GM12878 (cell line): ENCODE data around the gene SAP130. TPM values are rescaled to one million over a fixed set of nuclear protein-coding genes. Genes with fewer than 3 reads are reported as not detected.

Experiments
- ATAC-seq: fragments of 200-7000 bp; cut with Tn5 transposase; 3 replicates; pipeline ENCODE4 v1.9.1; 2020; ENCODE audit warnings: mild to moderate bottlenecking, moderate library complexity
- BruUV-seq: library from RNA; stranded (reverse); fragments of 400-500 nt; replicated peaks from 2 replicates; lab custom pipeline; 2021; lab: Mats Ljungman, UMichigan
- CTCF ChIA-PET: fragments of 300-600 bp; sonication (Branson Sonifier 250); formaldehyde crosslinking; extraction: SDS; loops from one replicate; lab custom pipeline; 2021; ENCODE audit warnings: inconsistent platforms; lab: Yijun Ruan, JAX
- POLR2A ChIA-PET: fragments of 350-600 bp; formaldehyde crosslinking; extraction: SDS; loops from one replicate; lab custom pipeline; 2021; ENCODE audit warnings: inconsistent platforms; lab: Charles Lee
- RAD21 ChIA-PET: fragments of 300-600 bp; sonication (Branson Sonifier 250); formaldehyde crosslinking; loops from one replicate; lab custom pipeline; 2023; ENCODE audit warnings: antibody characterized with exemption; ENCODE audit not compliant: unreplicated experiment; lab: Charles Lee
- SMC1A ChIA-PET: fragments of 300-600 bp; sonication (Branson Sonifier 250); formaldehyde crosslinking; loops from one replicate; lab custom pipeline; 2023; ENCODE audit not compliant: unreplicated experiment, uncharacterized antibody; lab: Charles Lee
- DNase-seq: peaks from one replicate; pipeline ENCODE4 v3.0.0-alpha.2; 2011; ENCODE audit warnings: low read depth, low spot score
- FAIRE-seq: peaks from 3 replicates; lab custom pipeline; 2011; peaks lifted over from hg19 to GRCh38; lab: Jason Lieb, UNC
- H2AFZ ChIP-seq: 2 replicates; pipeline ENCODE4 v1.6.0; 2011; ENCODE audit warnings: low read depth, low read length, control low read depth; ENCODE audit not compliant: control insufficient read depth
- H3K27ac ChIP-seq: 2 replicates; pipeline ENCODE4 v1.5.1; 2011; ENCODE audit warnings: control low read depth; ENCODE audit not compliant: control insufficient read depth, insufficient read depth
- H3K27me3 ChIP-seq, 2 experiments: replicated peaks in 1 of 2; 2 replicates each; pipeline versions ENCODE4 v1.6.0 to v1.6.1; 2011; ENCODE audit warnings: low read length in 1 of 2; ENCODE audit not compliant: control insufficient read depth in 2 of 2, insufficient read depth in 2 of 2
- H3K36me3 ChIP-seq, 2 experiments: 2 replicates each; pipeline ENCODE4 v1.5.1; 2011; ENCODE audit warnings: low read length in 1 of 2; ENCODE audit not compliant: control insufficient read depth in 2 of 2, insufficient read depth in 2 of 2
- H3K4me1 ChIP-seq: 2 replicates; pipeline ENCODE4 v1.6.1; 2011; ENCODE audit warnings: mild to moderate bottlenecking, low read length, moderate library complexity, mixed read lengths; ENCODE audit not compliant: control insufficient read depth, insufficient read depth
- H3K4me2 ChIP-seq: 2 replicates; pipeline ENCODE4 v1.6.0; 2011; ENCODE audit warnings: control low read depth; ENCODE audit not compliant: control insufficient read depth, insufficient read depth
- H3K4me3 ChIP-seq: fragments of 200-600 bp; sonication (generic); 2 replicates; pipeline ENCODE4 v1.5.1; 2016
- H3K79me2 ChIP-seq: 2 replicates; pipeline ENCODE4 v1.6.0; 2011; ENCODE audit warnings: low read length; ENCODE audit not compliant: control insufficient read depth, insufficient read depth
- H3K9ac ChIP-seq: 2 replicates; pipeline ENCODE4 v1.8.0; 2011; ENCODE audit warnings: low read length, control low read depth, mixed read lengths; ENCODE audit not compliant: control insufficient read depth, insufficient read depth
- H3K9me3 ChIP-seq: replicated peaks from 3 replicates; pipeline ENCODE4 v1.5.1; 2011; ENCODE audit warnings: mild to moderate bottlenecking, low read length; ENCODE audit not compliant: control insufficient read depth, insufficient read depth
- H4K20me1 ChIP-seq: 2 replicates; pipeline ENCODE4 v1.6.0; 2011; ENCODE audit not compliant: control insufficient read depth, insufficient read depth
- ATF2 ChIP-seq: IDR thresholded peaks from 2 replicates; pipeline ENCODE4 v1.6.1; 2012; ENCODE audit warnings: low read length, inconsistent platforms
- CBFB ChIP-seq: IDR thresholded peaks from 2 replicates; pipeline ENCODE4 v1.6.1; 2016; ENCODE audit warnings: antibody characterized with exemption, low read depth
- FOXM1 ChIP-seq: IDR thresholded peaks from 2 replicates; pipeline ENCODE4 v1.6.1; 2012; ENCODE audit warnings: low read depth, mild to moderate bottlenecking, inconsistent platforms, low read length, moderate library complexity
- KLF5 ChIP-seq: fragments of 450-650 bp; IDR thresholded peaks from 2 replicates; pipeline ENCODE4 v1.6.1; 2014; ENCODE audit warnings: mild to moderate bottlenecking; ENCODE audit not compliant: partially characterized antibody
- NR2F1 ChIP-seq: fragments of 450-650 bp; conservative IDR thresholded peaks from 2 replicates; pipeline ENCODE4 v1.6.1; 2017; ENCODE audit warnings: mild to moderate bottlenecking
- NRF1 ChIP-seq: conservative IDR thresholded peaks from 2 replicates; pipeline ENCODE4 v1.6.1; 2011; ENCODE audit warnings: mild to moderate bottlenecking, low read depth, low read length, improper control_type of control experiment
- RELB ChIP-seq: fragments of 450-650 bp; IDR thresholded peaks from 2 replicates; pipeline ENCODE4 v1.6.1; 2017; ENCODE audit warnings: low read depth, mild to moderate bottlenecking, moderate library complexity
- SMAD5 ChIP-seq: IDR thresholded peaks from 2 replicates; pipeline ENCODE4 v1.6.1; 2016; ENCODE audit warnings: antibody characterized with exemption, low read depth
- SMC3 ChIP-seq: IDR thresholded peaks from 2 replicates; pipeline ENCODE4 v1.6.1; 2011; ENCODE audit warnings: low read length, improper control_type of control experiment, borderline replicate concordance
- SREBF2 ChIP-seq: IDR thresholded peaks from 2 replicates; pipeline ENCODE4 v1.6.1; 2012; ENCODE audit warnings: mild to moderate bottlenecking, low read length
- ZBED1 ChIP-seq: IDR thresholded peaks from 2 replicates; pipeline ENCODE4 v1.6.1; 2016; ENCODE audit warnings: borderline replicate concordance
- ZNF217 ChIP-seq: fragments of 450-650 bp; IDR thresholded peaks from 2 replicates; pipeline ENCODE4 v1.6.1; 2017; ENCODE audit warnings: antibody characterized with exemption, mild to moderate bottlenecking
- ZNF384 ChIP-seq: IDR thresholded peaks from 2 replicates; pipeline ENCODE4 v1.6.1; 2012; ENCODE audit warnings: low read depth, mild to moderate bottlenecking, low read length, improper control_type of control experiment, borderline replicate concordance
- WGBS: methylation state at CpG from one replicate; pipeline ENCODE4 v1.1.6; 2016; ENCODE audit warnings: low lambda C conversion rate; ENCODE audit not compliant: insufficient replicate concordance, insufficient coverage; ENCODE audit errors: missing lambda C conversion rate; 5-methylcytosine and 5-hydroxymethylcytosine counted together
- in situ Hi-C: fragments of 300-500 bp; cut with MboI; formaldehyde crosslinking; loops from 9 replicates; pipeline ENCODE4 v1.14.3; 2018; ENCODE audit warnings: mixed read lengths
- intact Hi-C: fragments of 100-400 bp; cut with micrococcal nuclease; formaldehyde crosslinking; loops from one replicate; pipeline ENCODE4 v1.14.2; 2022; ENCODE audit not compliant: unreplicated experiment
- polyA plus RNA-seq, 11 experiments: library from polyadenylated mRNA; depleted of rRNA in 4 of 11; unstranded in 6 of 11; stranded (reverse) in 5 of 11; fragments of >200 nt; fragmentation: Nextera tagmentation in 4 of 11; fragmentation: Illumina TruSeq in 1 of 11; extraction: Ambion mirVana in 4 of 11; extraction: Trizol in 1 of 11; gene quantifications; 1 replicate in 1 of 11; 2 replicates in 10 of 11; pipeline versions ENCODE4 v1.2.1 to v1.2.3, GENCODE V29; 2011 to 2016; ENCODE audit warnings: inconsistent platforms in 2 of 11, missing spikeins in 2 of 11, low read depth in 1 of 11
- total RNA-seq, 4 experiments: library from RNA; depleted of rRNA in 3 of 4; stranded (reverse); fragments of >200 nt in 3 of 4; fragmentation: Illumina TruSeq in 1 of 4; extraction: Trizol in 1 of 4; gene quantifications; 2 replicates each; pipeline versions ENCODE4 v1.2.1 to v1.2.3, GENCODE V29; 2013 to 2021
- TF ChIP-seq, protein P1 (sequence below): IDR thresholded peaks from 2 replicates; pipeline ENCODE4 v1.6.1; 2012; ENCODE audit warnings: low read depth, low read length, improper control_type of control experiment

Gene SAP130
- total and polyA plus RNA-seq, 10 of the 15 experiments (the other 5 are each of a cell fraction or from before 2014, with no cell fraction given), result 5.0 to 26.2 (median 9.9) TPM

DNA sequence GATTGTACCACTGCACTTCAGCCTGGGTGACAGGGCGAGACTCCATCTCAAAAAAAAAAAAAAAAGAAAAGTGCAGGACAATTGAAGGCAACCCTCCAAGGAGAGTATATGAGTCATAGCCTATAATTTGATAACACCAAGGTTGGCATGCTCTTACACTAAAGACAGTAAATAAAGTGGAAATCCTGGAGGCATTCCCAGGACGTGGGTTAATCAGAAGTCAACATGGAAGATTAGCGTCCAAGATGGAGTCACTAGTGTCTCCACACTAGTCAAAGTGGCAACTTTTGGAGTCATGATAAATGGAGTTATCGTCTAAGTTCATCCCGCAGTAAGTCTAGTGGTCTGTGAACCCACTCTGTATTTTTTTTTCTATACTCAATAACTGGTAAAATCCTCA is 41.9 kb upstream of the SAP130 start (continued):
- no peak for TF ChIP-seq ATF2
- TF ChIP-seq ZBED1, result no peak

DNA sequence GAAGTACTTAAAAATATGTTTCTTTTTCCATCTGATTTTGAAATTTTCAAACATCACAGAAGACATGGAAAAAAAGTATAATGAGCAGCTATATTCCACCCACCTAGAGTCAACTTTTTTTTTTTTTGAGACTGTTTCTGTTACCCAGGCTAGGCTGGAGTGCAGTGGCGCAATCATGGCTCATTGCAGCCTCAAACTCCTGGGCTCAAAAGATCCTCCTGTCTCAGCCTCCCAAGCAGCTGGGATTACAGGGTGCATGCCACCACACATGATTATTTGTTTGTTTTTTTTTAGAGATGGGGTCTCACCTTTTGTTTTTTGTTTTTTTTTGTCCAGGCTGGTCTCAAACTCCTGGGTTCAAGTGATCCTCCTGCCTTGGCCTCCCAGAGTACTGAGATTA is 36.5 kb upstream of the SAP130 start:
- ChIA-PET SMC1A (interaction anchor here (0.9 to 1.5 kb wide), 4 partner anchors 17 to 170 kb away, joined by 3 to 6 read pairs (median 4); no protein-coding TSS in a partner anchor), CTCF (interaction anchor here (0.6 to 4.0 kb wide), 15 partner anchors 17 to 473 kb away, joined by 3 to 48 read pairs (median 4); no protein-coding TSS in a partner anchor), POLR2A (interaction anchor here (0.7 kb wide), 1 partner anchor 29 kb away, joined by 5 read pairs; no protein-coding TSS in a partner anchor), RAD21 (interaction anchor here (1.9 kb wide), 1 partner anchor 170 kb away, joined by 4 read pairs; no protein-coding TSS in a partner anchor)
- Histone ChIP-seq H3K27me3 (no peaks in the 10 kb centered on the region), H3K9me3 (no peaks in the 10 kb centered on the region), H3K4me3 (no peak overlapping the region), H2AFZ (no peak overlapping the region), H3K4me1 (no peaks in the 10 kb centered on the region), H3K27ac (no peak overlapping the region), H3K79me2 (no peaks in the 10 kb centered on the region), H3K36me3 (no peaks in the 10 kb centered on the region), H4K20me1 (no peaks in the 10 kb centered on the region), H3K4me2 (no peak overlapping the region), H3K9ac (no peak overlapping the region)
- no TSS peak for BruUV-seq
- ATAC-seq, result no peak
- no peak for DNase-seq
- WGBS, result 100% methylated on average over 1 of the region's 1 CpG
- intact Hi-C loops, result loop anchor here (10.0 kb wide), 1 partner anchor 260 kb away; no protein-coding TSS in a partner anchor
- FAIRE-seq, result no peak
- TF ChIP-seq KLF5 (no peak), NRF1 (no peak), NR2F1 (no peak), ZNF217 (no peak), CBFB (no peak), FOXM1 (no peak), SMAD5 (no peak), SMC3 (no peak), SREBF2 (no peak), ZNF384 (no peak), RELB (no peak)
- TF ChIP-seq, protein P1, sequence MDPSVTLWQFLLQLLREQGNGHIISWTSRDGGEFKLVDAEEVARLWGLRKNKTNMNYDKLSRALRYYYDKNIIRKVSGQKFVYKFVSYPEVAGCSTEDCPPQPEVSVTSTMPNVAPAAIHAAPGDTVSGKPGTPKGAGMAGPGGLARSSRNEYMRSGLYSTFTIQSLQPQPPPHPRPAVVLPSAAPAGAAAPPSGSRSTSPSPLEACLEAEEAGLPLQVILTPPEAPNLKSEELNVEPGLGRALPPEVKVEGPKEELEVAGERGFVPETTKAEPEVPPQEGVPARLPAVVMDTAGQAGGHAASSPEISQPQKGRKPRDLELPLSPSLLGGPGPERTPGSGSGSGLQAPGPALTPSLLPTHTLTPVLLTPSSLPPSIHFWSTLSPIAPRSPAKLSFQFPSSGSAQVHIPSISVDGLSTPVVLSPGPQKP, result no peak
- TF ChIP-seq, all 136 proteins: peak for 0
- in situ Hi-C loops, result no loop called here
